GM18526 (cell line): ENCODE data around the gene OPHN1.

ENCODE experiments used
- POLR2A ChIP-seq: IDR thresholded peaks from 3 replicates; pipeline ENCODE4 v1.6.1; 2011; ENCODE audit not compliant: insufficient read length; ENCODE audit errors: extremely low read depth

Gene OPHN1

GRCh38 chrX:68433155-68433980 lies at the start of gene OPHN1:
Gene OPHN1, minus strand, starts transcription at chrX:68433495. Its CDS starts 475 bp downstream, at chrX:68433020.
- TF ChIP-seq POLR2A = no peak

GRCh38 chrX:68480969-68481368 lies 47.7 kb upstream of the OPHN1 start:
- TF ChIP-seq POLR2A = no peak

- TF ChIP-seq POLR2A = no peak
Measured at GRCh38 chrX:68464796-68465195, 31.5 kb upstream of the OPHN1 start.

GRCh38 chrX:68463880-68464279 lies 30.6 kb upstream of the OPHN1 start:
- no peak for TF ChIP-seq POLR2A

- no peak for TF ChIP-seq POLR2A
Measured at GRCh38 chrX:68462653-68463052, 29.4 kb upstream of the OPHN1 start.

GRCh38 chrX:68462197-68462596 lies 28.9 kb upstream of the OPHN1 start:
- no peak for TF ChIP-seq POLR2A

- no peak for TF ChIP-seq POLR2A
Measured at GRCh38 chrX:68461576-68461975, 28.3 kb upstream of the OPHN1 start.

- TF ChIP-seq POLR2A = no peak
Measured at GRCh38 chrX:68461093-68461492, 27.8 kb upstream of the OPHN1 start.

- TF ChIP-seq POLR2A = no peak
Measured at GRCh38 chrX:68455151-68455510, 21.8 kb upstream of the OPHN1 start.

- TF ChIP-seq POLR2A = no peak
Measured at GRCh38 chrX:68454476-68455150, 21.3 kb upstream of the OPHN1 start.

- TF ChIP-seq POLR2A = no peak
Measured at GRCh38 chrX:68451720-68452119, 18.4 kb upstream of the OPHN1 start.

GRCh38 chrX:68443155-68443868 lies 10.0 kb upstream of the OPHN1 start:
- TF ChIP-seq POLR2A = no peak

- no peak for TF ChIP-seq POLR2A
Measured at GRCh38 chrX:68440940-68441339, 7.6 kb upstream of the OPHN1 start.

GRCh38 chrX:68440442-68440841 lies 7.1 kb upstream of the OPHN1 start:
- TF ChIP-seq POLR2A = no peak

GRCh38 chrX:68439341-68439740 lies 6.0 kb upstream of the OPHN1 start:
- no peak for TF ChIP-seq POLR2A

GRCh38 chrX:68438575-68438974 lies 5.3 kb upstream of the OPHN1 start:
- TF ChIP-seq POLR2A = no peak
